K562 (cell line): ENCODE results near the gene MOB4. TPM values are rescaled to one million over a fixed set of nuclear protein-coding genes. Genes with fewer than 3 reads are reported as not detected.

ENCODE experiments used
- ATAC-seq: fragments of 200-7000 bp; cut with Tn5 transposase; 3 replicates; pipeline ENCODE4 v1.9.1; 2020; ENCODE audit warnings: moderate library complexity
- BruUV-seq: library from RNA; stranded (reverse); fragments of 400-500 nt; replicated peaks from 2 replicates; lab custom pipeline; 2021; lab: Mats Ljungman, UMichigan
- CTCF ChIA-PET: fragments of 300-600 bp; formaldehyde crosslinking; extraction: SDS; loops from one replicate; lab custom pipeline; 2021; ENCODE audit warnings: low intra/inter-chr PET ratio; lab: Yijun Ruan, JAX
- POLR2A ChIA-PET: fragments of 300-600, 350-650 bp; sonication (Branson Sonifier 250); formaldehyde crosslinking; extraction: SDS; loops from one replicate; lab custom pipeline; 2021; ENCODE audit warnings: antibody characterized with exemption, inconsistent platforms; lab: Yijun Ruan, JAX
- DNase-seq, 4 experiments: peaks; one replicate each; pipeline versions ENCODE4 v3.0.0 to v3.0.0-alpha.2; 2011 to 2018; ENCODE audit warnings: low spot score in 3 of 4, mixed read lengths in 3 of 4; ENCODE audit errors: extremely low read depth in 1 of 4
- FAIRE-seq: peaks from 2 replicates; lab custom pipeline; 2011; peaks lifted over from hg19 to GRCh38; lab: Jason Lieb, UNC
- H2AFZ ChIP-seq: 2 replicates; pipeline ENCODE4 v1.6.0; 2011; ENCODE audit warnings: low read depth, low read length, control low read depth, inconsistent platforms
- H3K27ac ChIP-seq: fragments of 200-600 bp; 3 replicates; pipeline ENCODE4 v1.8.0; 2011; ENCODE audit warnings: low read depth, mild to moderate bottlenecking, control low read depth, inconsistent platforms, low read length, moderate library complexity, mixed read lengths; ENCODE audit errors: extremely low read depth
- H3K27me3 ChIP-seq, 2 experiments: fragments of 300-600 bp in 1 of 2; 2 replicates in 1 of 2; 3 replicates in 1 of 2; pipeline versions ENCODE4 v1.6.0 to v1.8.0; 2011; ENCODE audit warnings: inconsistent platforms in 2 of 2, low read length in 2 of 2, mild to moderate bottlenecking in 1 of 2, mixed read lengths in 1 of 2, moderate library complexity in 1 of 2; ENCODE audit not compliant: control insufficient read depth in 2 of 2, insufficient read depth in 2 of 2
- H3K36me3 ChIP-seq: fragments of 300-600 bp; 3 replicates; pipeline ENCODE4 v1.8.0; 2011; ENCODE audit warnings: mild to moderate bottlenecking, low read length, inconsistent platforms; ENCODE audit not compliant: control insufficient read depth, insufficient read depth
- H3K4me1 ChIP-seq, 2 experiments: fragments of 200-600 bp in 1 of 2; replicated peaks in 1 of 2; 2 replicates in 1 of 2; 3 replicates in 1 of 2; pipeline versions ENCODE4 v1.5.1 to v1.8.0; 2011; ENCODE audit warnings: inconsistent platforms in 2 of 2, low read length in 2 of 2, mild to moderate bottlenecking in 1 of 2, mixed read lengths in 1 of 2, moderate library complexity in 1 of 2; ENCODE audit not compliant: control insufficient read depth in 2 of 2, insufficient read depth in 2 of 2
- H3K4me2 ChIP-seq: 2 replicates; pipeline ENCODE4 v1.6.1; 2011; ENCODE audit warnings: low read length, control low read depth, inconsistent platforms, mixed read lengths; ENCODE audit not compliant: insufficient read depth
- H3K4me3 ChIP-seq: fragments of 200-600 bp; sonication (generic), shearing (Covaris generic); 2 replicates; pipeline ENCODE4 v1.5.1; 2016; ENCODE audit warnings: control low read depth, inconsistent platforms
- H3K79me2 ChIP-seq: fragments of 200-600 bp; 3 replicates; pipeline ENCODE4 v1.8.0; 2011; ENCODE audit warnings: low read length, inconsistent platforms; ENCODE audit not compliant: control insufficient read depth, insufficient read depth
- H3K9ac ChIP-seq, 2 experiments: 2 replicates each; pipeline versions ENCODE4 v1.6.0 to v1.6.1; 2011; ENCODE audit warnings: low read depth in 2 of 2, low read length in 2 of 2, control low read depth in 1 of 2, inconsistent platforms in 1 of 2, mild to moderate bottlenecking in 1 of 2, mixed read lengths in 1 of 2; ENCODE audit not compliant: insufficient read depth in 1 of 2
- H3K9me1 ChIP-seq: one replicate; pipeline ENCODE4 v1.6.0; 2011; ENCODE audit warnings: inconsistent platforms, mild to moderate bottlenecking, low read length, moderate library complexity; ENCODE audit not compliant: control insufficient read depth, insufficient read depth
- H3K9me3 ChIP-seq: replicated peaks from 2 replicates; pipeline ENCODE4 v1.5.1; 2011; ENCODE audit warnings: low read depth, low read length, inconsistent platforms; ENCODE audit not compliant: control insufficient read depth, insufficient read depth
- H4K20me1 ChIP-seq: replicated peaks from 2 replicates; pipeline ENCODE4 v1.6.1; 2011; ENCODE audit warnings: low read length, inconsistent platforms, mixed read lengths; ENCODE audit not compliant: control insufficient read depth, insufficient read depth
- CEBPB ChIP-seq: fragments of 450-650 bp; IDR thresholded peaks from 2 replicates; pipeline ENCODE4 v1.6.1; 2016; ENCODE audit warnings: missing genetic modification characterization, missing compliant biosample characterization
- CTCFL ChIP-seq: IDR thresholded peaks from 2 replicates; pipeline ENCODE4 v1.6.1; 2011; ENCODE audit warnings: borderline replicate concordance, low read depth, mild to moderate bottlenecking, moderate library complexity, low read length; ENCODE audit not compliant: insufficient read depth, poor library complexity, severe bottlenecking
- HDAC2 ChIP-seq: fragments of 450-650 bp; IDR thresholded peaks from 2 replicates; pipeline ENCODE4 v1.6.1; 2016; ENCODE audit warnings: mild to moderate bottlenecking
- HNRNPL ChIP-seq: fragments of 200-400 bp; formaldehyde crosslinking; IDR thresholded peaks from 2 replicates; pipeline ENCODE4 v1.6.1; 2017; ENCODE audit warnings: low read depth, mild to moderate bottlenecking, low read length
- ID3 ChIP-seq, 2 experiments: fragments of 250-450 bp in 1 of 2; fragments of 450-650 bp in 1 of 2; sonication (Bioruptor Pico) in 1 of 2; IDR thresholded peaks; 2 replicates each; pipeline versions ENCODE4 v1.6.1 to v1.8.0; 2016 to 2021; ENCODE audit warnings: mild to moderate bottlenecking in 2 of 2, moderate library complexity in 2 of 2, missing compliant biosample characterization in 1 of 2, missing genetic modification characterization in 1 of 2
- MXD1 ChIP-seq: fragments of 250-450 bp; sonication (Bioruptor Pico); IDR thresholded peaks from 2 replicates; pipeline ENCODE4 v1.8.0; 2021; ENCODE audit warnings: borderline replicate concordance, mild to moderate bottlenecking, moderate library complexity; ENCODE audit not compliant: poor library complexity, severe bottlenecking
- RBM17 ChIP-seq: fragments of 200-400 bp; formaldehyde crosslinking; IDR thresholded peaks from 2 replicates; pipeline ENCODE4 v1.6.1; 2017; ENCODE audit warnings: low read depth, mild to moderate bottlenecking, low read length, borderline replicate concordance
- RUNX1 ChIP-seq: sonication (generic); IDR thresholded peaks from 2 replicates; pipeline ENCODE4 v1.6.1; 2016; ENCODE audit warnings: antibody characterized with exemption, low read depth
- WGBS: fragments of 100-300 bp; shearing (Covaris generic); methylation state at CpG from one replicate; pipeline ENCODE4 v1.1.6; 2016; ENCODE audit warnings: low coverage, mixed read lengths; ENCODE audit not compliant: insufficient coverage; ENCODE audit errors: missing lambda C conversion rate; 5-methylcytosine and 5-hydroxymethylcytosine counted together
- in situ Hi-C: fragments of 300-500 bp; cut with MboI; formaldehyde crosslinking; loops from 4 replicates; pipeline ENCODE4 v1.15.0; 2018; ENCODE audit warnings: inconsistent platforms, mixed read lengths
- intact Hi-C: fragments of 100-400 bp; cut with micrococcal nuclease; formaldehyde crosslinking; loops from 2 replicates; pipeline ENCODE4 v1.14.2; 2022
- polyA plus RNA-seq, 8 experiments: library from polyadenylated mRNA; depleted of rRNA in 4 of 8; stranded (reverse) in 5 of 8; unstranded in 3 of 8; fragments of >200 nt; fragmentation: Nextera tagmentation in 2 of 8; fragmentation: Illumina TruSeq in 1 of 8; extraction: Ambion mirVana in 2 of 8; extraction: Trizol in 1 of 8; gene quantifications; 2 replicates each; pipeline versions ENCODE4 v1.2.1 to v1.2.3, GENCODE V29; 2011 to 2014; ENCODE audit warnings: inconsistent platforms in 1 of 8, missing spikeins in 1 of 8
- total RNA-seq, 7 experiments: library from RNA; depleted of rRNA in 6 of 7; stranded (reverse); fragments of >200 nt in 6 of 7; fragmentation: Illumina TruSeq in 2 of 7; extraction: Trizol in 2 of 7; gene quantifications; 2 replicates each; pipeline versions ENCODE4 v1.2.1 to v1.2.3, GENCODE V29; 2011 to 2021; ENCODE audit warnings: low replicate concordance in 1 of 7

The MOB4 gene
- total and polyA plus RNA-seq, 9 of the 15 experiments (the other 6 are each of a cell fraction or from before 2014, with no cell fraction given): 13.5 to 30.8 (median 22.2) TPM

- TF ChIP-seq CTCFL (no peak), RBM17 (no peak), HNRNPL (no peak), HDAC2 (no peak), MXD1 (no peak), ID3 (CRISPR knock-in tag; IDR thresholded peaks at IDR 0.05) (no peak), ID3 (tag; IDR thresholded peaks at IDR 0.05) (no peak), CEBPB (no peak)
These were observed 60.1 kb downstream of the MOB4 start (continued) for GRCh38 chr2:197575987-197576386.

- no peaks in the 10 kb centered on the region for H3K36me3 ChIP-seq
- no peaks in the 10 kb centered on the region for H3K9me1 ChIP-seq
- no peak overlapping the region for H3K4me3 ChIP-seq
- BruUV-seq: no TSS peak
- no peaks in the 10 kb centered on the region for H3K9me3 ChIP-seq
- FAIRE-seq (no peak), DNase-seq (no peak), ATAC-seq (no peak)
- intact Hi-C loops: no loop called here
- H3K4me2 ChIP-seq: no peak overlapping the region
- no peaks in the 10 kb centered on the region for H3K4me1 ChIP-seq
- WGBS: 0% methylated on average over 3 of the region's 3 CpGs
- no peak overlapping the region for H3K9ac ChIP-seq
- in situ Hi-C loops: no loop called here
- CTCF ChIA-PET: no interaction called here
- H2AFZ ChIP-seq: no peak overlapping the region
- no peak overlapping the region for H3K27ac ChIP-seq
- H3K79me2 ChIP-seq: no peaks in the 10 kb centered on the region
- H3K27me3 ChIP-seq: peaks cover 2 to 6% of the 10 kb centered on the region in 2 experiments; a peak in 1 of 5 replicates
- no peak for TF ChIP-seq RUNX1
- POLR2A ChIA-PET: interaction anchor here (0.7 to 1.2 kb wide), 2 partner anchors 12 to 35 kb away, joined by 3 to 4 read pairs; no protein-coding TSS in a partner anchor
- H4K20me1 ChIP-seq: no peaks in the 10 kb centered on the region
These were observed 60.8 kb downstream of the MOB4 start for GRCh38 chr2:197576631-197577030.
